GM19328 (cell line): Measurements from ENCODE around the gene COL4A2.

ENCODE experiments used
- ATAC-seq: cut with Tn5 transposase; IDR thresholded peaks from one replicate; pipeline ENCODE4 v1.9.1; 2021; ENCODE audit warnings: mild to moderate bottlenecking, moderate library complexity; ENCODE audit not compliant: unreplicated experiment

Gene COL4A2

GRCh38 chr13:110396913-110397381, 89.9 kb downstream of the COL4A2 start:
- ATAC-seq: no peak

DNA sequence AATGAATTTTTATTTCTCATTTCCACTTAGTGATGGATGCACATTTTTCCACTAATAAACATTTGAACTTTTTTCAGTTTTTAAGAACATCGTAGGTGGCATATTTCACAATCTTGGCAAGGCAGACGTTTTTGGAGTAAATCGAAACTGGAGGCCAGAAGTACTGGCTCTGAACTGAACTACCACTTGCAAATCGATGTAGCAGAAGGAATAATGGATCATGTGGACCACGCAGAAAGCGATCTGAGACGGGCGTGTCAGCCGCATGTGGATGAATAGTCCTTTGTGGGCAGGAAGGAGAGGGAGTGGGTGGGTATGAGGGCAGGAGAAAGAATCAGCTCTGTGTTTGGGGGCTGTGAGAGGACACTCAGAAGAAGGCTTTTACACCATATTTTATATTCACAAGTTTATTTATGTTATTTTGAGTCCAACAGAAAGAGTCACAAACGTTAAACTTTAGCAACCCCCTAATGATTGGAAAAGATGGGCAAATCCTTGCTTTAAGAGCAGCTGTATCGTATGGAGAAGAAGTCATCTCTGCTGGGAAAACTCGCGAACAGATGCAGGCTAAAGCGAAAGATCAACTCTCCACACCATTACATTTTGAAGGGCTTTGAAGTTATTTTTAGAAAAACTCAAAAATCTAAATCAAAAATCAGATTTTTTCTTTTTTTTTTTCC, 90.5 kb downstream of the COL4A2 start:
- no peak for ATAC-seq

- no peak for ATAC-seq
Observed at GRCh38 chr13:110398564-110399507, 91.8 kb downstream of the COL4A2 start.

GRCh38 chr13:110399801-110400200, 92.7 kb downstream of the COL4A2 start:
- ATAC-seq: no peak

DNA sequence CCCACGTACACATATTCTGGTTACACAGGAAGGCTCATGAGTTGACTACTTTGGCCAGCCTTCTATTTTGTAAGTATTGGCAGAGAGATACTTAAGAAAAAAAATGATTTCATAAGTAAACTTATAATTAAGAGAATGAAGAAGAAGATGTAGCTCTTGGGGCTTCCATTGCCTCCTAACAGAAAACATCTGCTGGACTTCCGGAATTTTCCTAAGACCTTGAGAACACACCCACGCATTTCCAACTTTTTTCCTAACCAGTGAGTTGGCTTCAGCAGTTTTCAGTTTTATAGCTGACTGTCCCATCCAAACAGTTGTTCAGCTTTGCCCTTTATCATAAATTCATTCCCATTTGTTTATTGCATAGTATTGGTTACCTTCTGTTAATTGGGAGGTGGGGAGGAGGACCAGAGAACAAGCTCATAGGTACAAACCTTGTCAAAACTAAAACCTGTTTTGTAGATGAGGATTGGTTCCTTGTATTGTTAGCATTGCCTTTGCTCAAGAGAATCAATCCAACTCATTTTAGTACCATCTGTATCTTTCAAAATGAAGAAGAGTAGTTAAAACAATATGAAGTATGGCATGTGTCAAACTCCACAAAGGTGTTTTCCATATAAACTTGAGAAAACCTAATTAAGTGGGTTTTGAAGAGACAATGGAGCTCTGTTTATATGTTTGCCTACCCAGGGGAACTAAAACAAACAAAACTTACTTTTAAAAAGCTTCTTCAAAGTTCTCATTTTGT, 93.9 kb downstream of the COL4A2 start:
- no peak for ATAC-seq

- no peak for ATAC-seq
Observed at GRCh38 chr13:110402299-110403069, 95.4 kb downstream of the COL4A2 start.

DNA sequence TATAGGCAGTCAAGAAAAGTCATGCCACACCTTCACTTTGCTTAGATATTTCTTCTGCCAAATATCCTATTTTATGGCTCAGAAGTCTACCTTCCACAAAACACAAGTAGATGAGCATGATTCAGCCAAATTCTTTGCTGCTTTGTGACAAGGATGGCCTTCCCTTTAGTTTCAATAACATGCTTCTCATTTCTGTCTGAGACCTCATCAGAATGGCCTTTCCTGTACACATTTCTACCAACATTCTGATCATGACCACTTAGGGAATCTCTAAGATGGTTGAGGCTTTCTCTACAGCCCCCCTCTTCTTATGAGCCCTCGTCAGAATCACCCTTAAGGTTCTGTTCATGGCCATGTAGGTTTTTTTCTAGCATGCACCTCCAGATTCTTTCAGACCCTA, 96.2 kb downstream of the COL4A2 start:
- ATAC-seq: no peak

GRCh38 chr13:110403721-110404120, 96.6 kb downstream of the COL4A2 start:
- ATAC-seq: no peak

DNA sequence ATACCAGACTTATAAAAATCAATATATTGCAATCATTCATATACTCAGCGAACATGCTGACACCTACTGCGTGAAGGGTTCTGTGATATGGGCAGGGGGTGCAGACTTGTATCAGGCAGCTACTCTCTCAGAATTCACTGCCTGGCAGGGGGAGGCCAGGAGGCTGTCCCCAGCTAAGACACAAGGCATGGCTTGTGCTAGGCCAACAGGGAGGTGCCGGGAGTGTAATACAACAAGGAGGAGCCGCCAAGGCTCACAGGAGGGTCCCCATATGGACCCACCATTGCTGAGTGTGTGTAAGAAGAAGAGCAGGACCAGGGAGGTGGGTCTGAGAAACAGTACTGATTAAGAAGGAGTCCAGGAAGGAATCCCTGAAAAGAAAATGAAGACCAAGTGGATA, 97.2 kb downstream of the COL4A2 start:
- ATAC-seq: no peak

- no peak for ATAC-seq
Observed at GRCh38 chr13:110405597-110406450, 98.7 kb downstream of the COL4A2 start.

DNA sequence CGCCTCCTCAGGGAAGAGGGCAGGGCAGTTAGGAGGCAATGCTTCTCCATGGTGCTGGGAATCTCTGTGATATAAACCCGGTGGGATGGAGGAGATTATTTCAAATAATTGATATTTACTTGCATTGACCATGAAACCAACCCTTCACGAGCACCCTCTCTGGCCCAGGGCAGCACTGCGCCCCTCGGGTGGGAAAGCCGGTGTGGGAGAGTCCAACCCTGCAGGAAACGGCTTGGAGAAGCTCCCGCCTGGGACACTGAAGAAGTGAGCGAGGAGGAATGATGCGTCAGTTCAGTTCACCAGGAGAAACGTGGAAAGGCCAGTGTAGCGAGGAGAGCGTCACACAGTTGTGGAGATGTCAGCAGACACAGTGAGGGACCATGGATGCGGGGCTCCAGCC, 99.9 kb downstream of the COL4A2 start:
- ATAC-seq: no peak

DNA sequence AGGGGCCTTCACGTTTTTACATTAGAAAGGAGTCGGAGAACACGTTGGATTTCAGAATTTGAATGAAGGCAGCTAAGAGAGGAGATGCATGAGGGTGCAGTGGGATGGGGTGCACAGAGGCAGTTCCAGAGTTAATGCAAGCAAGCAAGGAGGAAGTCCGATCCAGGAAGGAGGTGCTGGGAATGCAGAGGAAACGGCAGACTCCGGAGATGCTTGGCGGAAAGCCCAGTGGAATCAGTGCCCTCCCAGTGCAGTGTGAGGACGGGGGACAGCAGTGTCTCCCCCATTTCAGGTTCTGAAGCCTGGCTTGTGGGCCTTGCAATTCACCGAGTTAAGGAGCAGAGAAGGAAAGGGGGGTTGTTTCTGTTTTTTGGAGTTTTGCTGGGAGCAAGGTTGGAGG, 100.4 kb downstream of the COL4A2 start:
- no peak for ATAC-seq

- no peak for ATAC-seq
Observed at GRCh38 chr13:110408286-110408685, 101.2 kb downstream of the COL4A2 start.

- no peak for ATAC-seq
Observed at GRCh38 chr13:110409581-110409992, 102.5 kb downstream of the COL4A2 start.

DNA sequence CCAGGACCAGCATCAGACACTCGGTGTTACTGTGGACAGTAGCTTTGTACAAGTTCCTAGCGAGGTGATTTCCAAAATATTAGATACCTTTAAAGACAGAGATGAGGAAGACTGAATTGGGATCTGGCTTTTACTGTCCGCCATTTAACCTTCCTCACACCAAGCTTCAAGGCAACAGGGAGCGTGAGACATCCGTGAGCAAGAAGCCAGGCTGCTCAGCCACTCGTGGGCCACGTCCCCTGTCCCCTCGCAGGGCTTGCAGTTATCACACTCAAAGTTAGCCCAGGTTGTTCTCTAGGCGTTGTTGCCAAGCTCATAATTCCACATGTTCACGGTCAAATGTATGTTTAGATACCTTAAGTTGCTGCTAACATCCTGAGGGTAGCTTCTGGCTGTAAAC, 102.9 kb downstream of the COL4A2 start:
- ATAC-seq: no peak

GRCh38 chr13:110410936-110411687, 104.0 kb downstream of the COL4A2 start:
- no peak for ATAC-seq

- ATAC-seq: no peak
Observed at GRCh38 chr13:110411688-110412059, 104.6 kb downstream of the COL4A2 start.

- peak; percentile 84 for ATAC-seq
Observed at GRCh38 chr13:110412132-110412914, 105.2 kb downstream of the COL4A2 start.
